ENCODE data around the gene ACP7. TPM values are rescaled to one million over a fixed set of nuclear protein-coding genes. Genes with fewer than 3 reads are reported as not detected.

ACP7 gene
- polyA plus RNA-seq, 1 of the 3 experiments (the other 2 are of a cell fraction), result 0.36 TPM

DNA sequence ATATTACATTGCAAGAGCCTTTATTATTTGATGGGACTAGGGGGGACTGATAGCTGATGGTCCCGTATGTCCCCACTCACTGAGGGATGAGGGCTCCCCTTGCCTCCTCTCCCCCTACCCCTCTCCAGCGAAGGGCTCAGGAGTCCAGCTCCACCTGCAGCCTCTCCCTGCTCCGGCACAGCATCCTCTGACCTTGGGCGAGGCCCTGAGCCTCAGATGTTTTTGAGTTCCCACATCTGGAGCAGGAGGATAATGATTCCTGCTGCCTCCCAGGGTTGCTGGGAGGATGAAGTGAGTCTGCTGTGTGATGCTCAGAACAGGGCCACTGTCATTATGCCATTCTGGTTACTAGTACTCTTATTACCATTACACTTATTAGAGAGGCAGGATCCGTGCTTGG, 56.4 kb downstream of the ACP7 start:
- CTCF ChIA-PET, result interaction anchor here (0.6 to 2.3 kb wide), 6 partner anchors 8 to 187 kb away, joined by 3 to 13 read pairs (median 4); no protein-coding TSS in a partner anchor
- Histone ChIP-seq H4K20me1 (ENCODE audit: insufficient read depth) (peaks cover 86% of the 10 kb centered on the region), H3K79me2 (ENCODE audit: insufficient read depth) (peaks cover 96% of the 10 kb centered on the region)

More for the DNA sequence above, 56.4 kb downstream of the ACP7 start:
- 83% methylated on average over 5 of the region's 5 CpGs for WGBS (ENCODE audit: low lambda C conversion rate)
- no peaks in the 10 kb centered on the region for H3K9me2 ChIP-seq
- H2AFZ ChIP-seq (ENCODE audit: low read depth), result no peak overlapping the region
- H3K4me3 ChIP-seq (ENCODE audit: low read depth in 2 of 2, low read length in 1 of 2), result no peak overlapping the region
- no peaks in the 10 kb centered on the region for H3F3A ChIP-seq (replicated peaks; ENCODE audit: insufficient read depth)
- POLR2A ChIA-PET, result interaction anchor here (0.9 kb wide), 1 partner anchor 15 kb away, joined by 4 read pairs; the partner anchor contains the start of gene PAK4
- H3K27me3 ChIP-seq (ENCODE audit: insufficient read depth), result no peaks in the 10 kb centered on the region
- no peak for DNase-seq
- no peaks in the 10 kb centered on the region for H3K9me3 ChIP-seq
- no peak overlapping the region for H3K9ac ChIP-seq
- H3K4me2 ChIP-seq, result no peak overlapping the region
- TF ChIP-seq, protein P1, sequence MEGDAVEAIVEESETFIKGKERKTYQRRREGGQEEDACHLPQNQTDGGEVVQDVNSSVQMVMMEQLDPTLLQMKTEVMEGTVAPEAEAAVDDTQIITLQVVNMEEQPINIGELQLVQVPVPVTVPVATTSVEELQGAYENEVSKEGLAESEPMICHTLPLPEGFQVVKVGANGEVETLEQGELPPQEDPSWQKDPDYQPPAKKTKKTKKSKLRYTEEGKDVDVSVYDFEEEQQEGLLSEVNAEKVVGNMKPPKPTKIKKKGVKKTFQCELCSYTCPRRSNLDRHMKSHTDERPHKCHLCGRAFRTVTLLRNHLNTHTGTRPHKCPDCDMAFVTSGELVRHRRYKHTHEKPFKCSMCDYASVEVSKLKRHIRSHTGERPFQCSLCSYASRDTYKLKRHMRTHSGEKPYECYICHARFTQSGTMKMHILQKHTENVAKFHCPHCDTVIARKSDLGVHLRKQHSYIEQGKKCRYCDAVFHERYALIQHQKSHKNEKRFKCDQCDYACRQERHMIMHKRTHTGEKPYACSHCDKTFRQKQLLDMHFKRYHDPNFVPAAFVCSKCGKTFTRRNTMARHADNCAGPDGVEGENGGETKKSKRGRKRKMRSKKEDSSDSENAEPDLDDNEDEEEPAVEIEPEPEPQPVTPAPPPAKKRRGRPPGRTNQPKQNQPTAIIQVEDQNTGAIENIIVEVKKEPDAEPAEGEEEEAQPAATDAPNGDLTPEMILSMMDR (IDR thresholded peaks at IDR 0.05), result no peak
- TF ChIP-seq EP300 (IDR thresholded peaks at IDR 0.05; ENCODE audit: borderline replicate concordance in 1 of 2, low read depth in 1 of 2, low read length in 1 of 2), result no peak
- TF ChIP-seq, protein P2, sequence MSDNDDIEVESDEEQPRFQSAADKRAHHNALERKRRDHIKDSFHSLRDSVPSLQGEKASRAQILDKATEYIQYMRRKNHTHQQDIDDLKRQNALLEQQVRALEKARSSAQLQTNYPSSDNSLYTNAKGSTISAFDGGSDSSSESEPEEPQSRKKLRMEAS (IDR thresholded peaks at IDR 0.05; ENCODE audit: low read depth), result no peak
- no peak for TF ChIP-seq TCF12 (IDR thresholded peaks at IDR 0.05)
- TF ChIP-seq GATA2 (CRISPR knock-in tag; IDR thresholded peaks at IDR 0.05), result no peak
- TF ChIP-seq, protein P3, sequence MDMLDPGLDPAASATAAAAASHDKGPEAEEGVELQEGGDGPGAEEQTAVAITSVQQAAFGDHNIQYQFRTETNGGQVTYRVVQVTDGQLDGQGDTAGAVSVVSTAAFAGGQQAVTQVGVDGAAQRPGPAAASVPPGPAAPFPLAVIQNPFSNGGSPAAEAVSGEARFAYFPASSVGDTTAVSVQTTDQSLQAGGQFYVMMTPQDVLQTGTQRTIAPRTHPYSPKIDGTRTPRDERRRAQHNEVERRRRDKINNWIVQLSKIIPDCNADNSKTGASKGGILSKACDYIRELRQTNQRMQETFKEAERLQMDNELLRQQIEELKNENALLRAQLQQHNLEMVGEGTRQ (IDR thresholded peaks at IDR 0.05; ENCODE audit: borderline replicate concordance, low read depth, low read length), result no peak
- no peak for TF ChIP-seq EZH2phosphoT487 (IDR thresholded peaks at IDR 0.05; ENCODE audit: borderline replicate concordance, low read depth)
- TF ChIP-seq, protein P4, sequence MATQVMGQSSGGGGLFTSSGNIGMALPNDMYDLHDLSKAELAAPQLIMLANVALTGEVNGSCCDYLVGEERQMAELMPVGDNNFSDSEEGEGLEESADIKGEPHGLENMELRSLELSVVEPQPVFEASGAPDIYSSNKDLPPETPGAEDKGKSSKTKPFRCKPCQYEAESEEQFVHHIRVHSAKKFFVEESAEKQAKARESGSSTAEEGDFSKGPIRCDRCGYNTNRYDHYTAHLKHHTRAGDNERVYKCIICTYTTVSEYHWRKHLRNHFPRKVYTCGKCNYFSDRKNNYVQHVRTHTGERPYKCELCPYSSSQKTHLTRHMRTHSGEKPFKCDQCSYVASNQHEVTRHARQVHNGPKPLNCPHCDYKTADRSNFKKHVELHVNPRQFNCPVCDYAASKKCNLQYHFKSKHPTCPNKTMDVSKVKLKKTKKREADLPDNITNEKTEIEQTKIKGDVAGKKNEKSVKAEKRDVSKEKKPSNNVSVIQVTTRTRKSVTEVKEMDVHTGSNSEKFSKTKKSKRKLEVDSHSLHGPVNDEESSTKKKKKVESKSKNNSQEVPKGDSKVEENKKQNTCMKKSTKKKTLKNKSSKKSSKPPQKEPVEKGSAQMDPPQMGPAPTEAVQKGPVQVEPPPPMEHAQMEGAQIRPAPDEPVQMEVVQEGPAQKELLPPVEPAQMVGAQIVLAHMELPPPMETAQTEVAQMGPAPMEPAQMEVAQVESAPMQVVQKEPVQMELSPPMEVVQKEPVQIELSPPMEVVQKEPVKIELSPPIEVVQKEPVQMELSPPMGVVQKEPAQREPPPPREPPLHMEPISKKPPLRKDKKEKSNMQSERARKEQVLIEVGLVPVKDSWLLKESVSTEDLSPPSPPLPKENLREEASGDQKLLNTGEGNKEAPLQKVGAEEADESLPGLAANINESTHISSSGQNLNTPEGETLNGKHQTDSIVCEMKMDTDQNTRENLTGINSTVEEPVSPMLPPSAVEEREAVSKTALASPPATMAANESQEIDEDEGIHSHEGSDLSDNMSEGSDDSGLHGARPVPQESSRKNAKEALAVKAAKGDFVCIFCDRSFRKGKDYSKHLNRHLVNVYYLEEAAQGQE (IDR thresholded peaks at IDR 0.05; ENCODE audit: low read depth, low read length), result no peak
- TF ChIP-seq YY1 (IDR thresholded peaks at IDR 0.05; ENCODE audit: low read depth), result no peak
- TF ChIP-seq, protein P5, sequence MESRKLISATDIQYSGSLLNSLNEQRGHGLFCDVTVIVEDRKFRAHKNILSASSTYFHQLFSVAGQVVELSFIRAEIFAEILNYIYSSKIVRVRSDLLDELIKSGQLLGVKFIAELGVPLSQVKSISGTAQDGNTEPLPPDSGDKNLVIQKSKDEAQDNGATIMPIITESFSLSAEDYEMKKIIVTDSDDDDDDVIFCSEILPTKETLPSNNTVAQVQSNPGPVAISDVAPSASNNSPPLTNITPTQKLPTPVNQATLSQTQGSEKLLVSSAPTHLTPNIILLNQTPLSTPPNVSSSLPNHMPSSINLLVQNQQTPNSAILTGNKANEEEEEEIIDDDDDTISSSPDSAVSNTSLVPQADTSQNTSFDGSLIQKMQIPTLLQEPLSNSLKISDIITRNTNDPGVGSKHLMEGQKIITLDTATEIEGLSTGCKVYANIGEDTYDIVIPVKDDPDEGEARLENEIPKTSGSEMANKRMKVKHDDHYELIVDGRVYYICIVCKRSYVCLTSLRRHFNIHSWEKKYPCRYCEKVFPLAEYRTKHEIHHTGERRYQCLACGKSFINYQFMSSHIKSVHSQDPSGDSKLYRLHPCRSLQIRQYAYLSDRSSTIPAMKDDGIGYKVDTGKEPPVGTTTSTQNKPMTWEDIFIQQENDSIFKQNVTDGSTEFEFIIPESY (IDR thresholded peaks at IDR 0.05; ENCODE audit: borderline replicate concordance, low read depth), result no peak
- no peak for TF ChIP-seq RCOR1 (IDR thresholded peaks at IDR 0.05; ENCODE audit: low read length)
- TF ChIP-seq SMC3 (IDR thresholded peaks at IDR 0.05; ENCODE audit: low read depth, low read length), result no peak
- TF ChIP-seq, protein P6, sequence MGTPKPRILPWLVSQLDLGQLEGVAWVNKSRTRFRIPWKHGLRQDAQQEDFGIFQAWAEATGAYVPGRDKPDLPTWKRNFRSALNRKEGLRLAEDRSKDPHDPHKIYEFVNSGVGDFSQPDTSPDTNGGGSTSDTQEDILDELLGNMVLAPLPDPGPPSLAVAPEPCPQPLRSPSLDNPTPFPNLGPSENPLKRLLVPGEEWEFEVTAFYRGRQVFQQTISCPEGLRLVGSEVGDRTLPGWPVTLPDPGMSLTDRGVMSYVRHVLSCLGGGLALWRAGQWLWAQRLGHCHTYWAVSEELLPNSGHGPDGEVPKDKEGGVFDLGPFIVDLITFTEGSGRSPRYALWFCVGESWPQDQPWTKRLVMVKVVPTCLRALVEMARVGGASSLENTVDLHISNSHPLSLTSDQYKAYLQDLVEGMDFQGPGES (IDR thresholded peaks at IDR 0.05; ENCODE audit: low read depth, low read length), result no peak
- no peak for TF ChIP-seq SIN3A (IDR thresholded peaks at IDR 0.05; ENCODE audit: borderline replicate concordance, low read depth, low read length)
- peaks cover 9 to 51% of the 10 kb centered on the region in 2 experiments; a peak in 3 of 4 replicates for H3K4me1 ChIP-seq (ENCODE audit: control insufficient read depth in 1 of 2, insufficient read depth in 2 of 2, low read depth in 1 of 2, low read length in 1 of 2)
- peak overlapping the region in 1 of 2 experiments; percentile 96; a peak in 2 of 4 replicates for H3K27ac ChIP-seq (ENCODE audit: low read depth in 2 of 2, low read length in 1 of 2)
- no peaks in the 10 kb centered on the region for H3K36me3 ChIP-seq (replicated peaks in 1 of 2; ENCODE audit: control insufficient read depth in 1 of 2, insufficient read depth in 2 of 2, low read length in 1 of 2)
